ENCODE results near the gene AHSP. TPM values are rescaled to one million over a fixed set of nuclear protein-coding genes. Genes with fewer than 3 reads are reported as not detected.

AHSP gene
- total and polyA plus RNA-seq, 2 of the 4 experiments (the other 2 are of a cell fraction), result not detected

DNA sequence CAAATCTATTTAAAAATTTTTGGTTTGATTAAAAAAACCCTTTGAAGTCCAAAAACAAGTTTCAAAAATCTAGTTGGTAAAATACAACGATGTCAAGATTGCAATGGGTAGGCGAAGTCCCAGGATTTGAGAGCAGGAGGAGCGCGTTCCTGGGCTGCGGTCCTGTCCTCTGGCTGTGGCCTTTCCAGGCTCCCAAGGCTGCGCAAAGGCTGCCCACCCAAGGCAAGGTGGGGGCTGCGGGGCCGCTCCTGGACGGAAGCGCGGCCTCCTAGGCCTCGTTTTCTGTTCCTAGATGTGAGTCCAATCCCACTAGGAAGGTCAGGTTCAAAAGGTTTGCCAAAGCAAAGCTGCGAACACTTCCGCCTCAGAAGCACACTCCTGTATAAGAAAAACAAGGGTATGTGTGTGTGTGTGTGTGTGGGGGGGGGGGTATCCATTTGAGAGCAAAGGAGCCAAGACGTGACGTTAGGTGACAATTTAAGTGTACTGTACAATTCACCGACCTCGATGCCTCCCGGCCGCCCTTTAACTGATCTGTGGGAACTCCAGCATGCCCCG is 9.2 kb downstream of the AHSP start:
- no peak overlapping the region for H2BK20ac ChIP-seq (ENCODE audit: low read depth, low read length)
- H3K9ac ChIP-seq (ENCODE audit: low read depth, low read length), result no peak overlapping the region
- no peak overlapping the region for H3K27ac ChIP-seq (ENCODE audit: insufficient read depth, low read length)
- H3K4me2 ChIP-seq (ENCODE audit: low read depth, low read length), result no peak overlapping the region
- no peak overlapping the region for H3K14ac ChIP-seq (replicated peaks; ENCODE audit: low read depth, low read length)
- ATAC-seq (ENCODE audit: low read depth), result no peak
- H3K4ac ChIP-seq (ENCODE audit: low read depth, low read length), result no peak overlapping the region
- H2BK15ac ChIP-seq (ENCODE audit: low read depth, low read length), result no peak overlapping the region
- H2AK9ac ChIP-seq (replicated peaks; ENCODE audit: low read depth, low read length, poor library complexity), result no peak overlapping the region
- in situ Hi-C loops (cut with MboI; ENCODE audit: low sequenced_read_pairs), result no loop called here
- no peak overlapping the region for H2BK120ac ChIP-seq (ENCODE audit: low read depth, low read length)
- H4K5ac ChIP-seq (ENCODE audit: low read depth, low read length), result no peak overlapping the region
- H4K8ac ChIP-seq (ENCODE audit: low read depth in 2 of 2, low read length in 2 of 2), result no peak overlapping the region
- 52% methylated on average over 15 of the region's 21 CpGs; no CpG with 5 or more reads in 1 of the 2 experiments for WGBS, 2 experiments (ENCODE audit: extremely low coverage in 2 of 2, insufficient read length in 1 of 2)
- no peak overlapping the region for H4K91ac ChIP-seq (ENCODE audit: insufficient read depth, low read depth, low read length)
- H2AK5ac ChIP-seq (ENCODE audit: low read depth, low read length), result no peak overlapping the region
- no peaks in the 10 kb centered on the region for H3K79me1 ChIP-seq (ENCODE audit: low read depth in 1 of 2, low read length in 2 of 2)
- dilution Hi-C loops (cut with HindIII; ENCODE audit: low sequenced_read_pairs, unreplicated experiment), result no loop called here
- intact Hi-C loops (cut with micrococcal nuclease), result no loop called here
- no peaks in the 10 kb centered on the region; the same call in 1 of the 2 replicates for H3K4me1 ChIP-seq (ENCODE audit: control insufficient read depth, insufficient read depth, low read length)
- ChIA-PET POLR2A (ENCODE audit: unreplicated experiment) (no interaction called here), CTCF (no interaction called here)
- H3K9me3 ChIP-seq (ENCODE audit: control insufficient read depth, insufficient read depth, low read length), result peaks cover 4% of the 10 kb centered on the region; the same call in 1 of the 2 replicates
- H2BK5ac ChIP-seq (ENCODE audit: low read depth, low read length, poor library complexity, severe bottlenecking), result no peak overlapping the region
- no TSS peak for BruUV-seq (replicated peaks)
- peaks cover 23% of the 10 kb centered on the region for H3K27me3 ChIP-seq (ENCODE audit: control insufficient read depth, insufficient read depth, low read length)
- no peaks in the 10 kb centered on the region for H3K36me3 ChIP-seq (ENCODE audit: control insufficient read depth, insufficient read depth, low read length)
- no peak overlapping the region for H3K18ac ChIP-seq (ENCODE audit: low read depth, low read length)
- no peak overlapping the region for H3K23ac ChIP-seq (ENCODE audit: low read depth, low read length)
- no peak for DNase-seq
- TF ChIP-seq, protein P1, sequence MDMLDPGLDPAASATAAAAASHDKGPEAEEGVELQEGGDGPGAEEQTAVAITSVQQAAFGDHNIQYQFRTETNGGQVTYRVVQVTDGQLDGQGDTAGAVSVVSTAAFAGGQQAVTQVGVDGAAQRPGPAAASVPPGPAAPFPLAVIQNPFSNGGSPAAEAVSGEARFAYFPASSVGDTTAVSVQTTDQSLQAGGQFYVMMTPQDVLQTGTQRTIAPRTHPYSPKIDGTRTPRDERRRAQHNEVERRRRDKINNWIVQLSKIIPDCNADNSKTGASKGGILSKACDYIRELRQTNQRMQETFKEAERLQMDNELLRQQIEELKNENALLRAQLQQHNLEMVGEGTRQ (IDR thresholded peaks at IDR 0.05; ENCODE audit: low read depth, low read length), result no peak
- no peak for TF ChIP-seq SMC3 (IDR thresholded peaks at IDR 0.05; ENCODE audit: low read depth, low read length)
- no peak for TF ChIP-seq CHD1 (IDR thresholded peaks at IDR 0.05; ENCODE audit: low read depth, low read length)
- TF ChIP-seq POLR2A (IDR thresholded peaks at IDR 0.05; ENCODE audit: low read depth, low read length), result no peak
- no peak for TF ChIP-seq MXI1 (IDR thresholded peaks at IDR 0.05; ENCODE audit: borderline replicate concordance, low read depth, low read length)
- no peak for TF ChIP-seq RCOR1 (IDR thresholded peaks at IDR 0.05; ENCODE audit: insufficient replicate concordance, low read length)
- TF ChIP-seq RFX5 (IDR thresholded peaks at IDR 0.05; ENCODE audit: low read depth, low read length), result no peak
- TF ChIP-seq MAFK (IDR thresholded peaks at IDR 0.05; ENCODE audit: low read depth, low read length), result no peak
- TF ChIP-seq FOS (IDR thresholded peaks at IDR 0.05; ENCODE audit: low read depth, low read length), result no peak
- TF ChIP-seq BHLHE40 (IDR thresholded peaks at IDR 0.05; ENCODE audit: low read depth, low read length), result no peak
- TF ChIP-seq NFE2L2 (IDR thresholded peaks at IDR 0.05; ENCODE audit: low read depth, low read length), result no peak
- no peak for TF ChIP-seq MAZ (IDR thresholded peaks at IDR 0.05; ENCODE audit: borderline replicate concordance, low read depth, low read length)
- no peak for TF ChIP-seq CEBPB (IDR thresholded peaks at IDR 0.05; ENCODE audit: low read depth, low read length)
- TF ChIP-seq, protein P2, sequence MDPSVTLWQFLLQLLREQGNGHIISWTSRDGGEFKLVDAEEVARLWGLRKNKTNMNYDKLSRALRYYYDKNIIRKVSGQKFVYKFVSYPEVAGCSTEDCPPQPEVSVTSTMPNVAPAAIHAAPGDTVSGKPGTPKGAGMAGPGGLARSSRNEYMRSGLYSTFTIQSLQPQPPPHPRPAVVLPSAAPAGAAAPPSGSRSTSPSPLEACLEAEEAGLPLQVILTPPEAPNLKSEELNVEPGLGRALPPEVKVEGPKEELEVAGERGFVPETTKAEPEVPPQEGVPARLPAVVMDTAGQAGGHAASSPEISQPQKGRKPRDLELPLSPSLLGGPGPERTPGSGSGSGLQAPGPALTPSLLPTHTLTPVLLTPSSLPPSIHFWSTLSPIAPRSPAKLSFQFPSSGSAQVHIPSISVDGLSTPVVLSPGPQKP (IDR thresholded peaks at IDR 0.05; ENCODE audit: borderline replicate concordance, low read depth, low read length), result no peak
- TF ChIP-seq, protein P3, sequence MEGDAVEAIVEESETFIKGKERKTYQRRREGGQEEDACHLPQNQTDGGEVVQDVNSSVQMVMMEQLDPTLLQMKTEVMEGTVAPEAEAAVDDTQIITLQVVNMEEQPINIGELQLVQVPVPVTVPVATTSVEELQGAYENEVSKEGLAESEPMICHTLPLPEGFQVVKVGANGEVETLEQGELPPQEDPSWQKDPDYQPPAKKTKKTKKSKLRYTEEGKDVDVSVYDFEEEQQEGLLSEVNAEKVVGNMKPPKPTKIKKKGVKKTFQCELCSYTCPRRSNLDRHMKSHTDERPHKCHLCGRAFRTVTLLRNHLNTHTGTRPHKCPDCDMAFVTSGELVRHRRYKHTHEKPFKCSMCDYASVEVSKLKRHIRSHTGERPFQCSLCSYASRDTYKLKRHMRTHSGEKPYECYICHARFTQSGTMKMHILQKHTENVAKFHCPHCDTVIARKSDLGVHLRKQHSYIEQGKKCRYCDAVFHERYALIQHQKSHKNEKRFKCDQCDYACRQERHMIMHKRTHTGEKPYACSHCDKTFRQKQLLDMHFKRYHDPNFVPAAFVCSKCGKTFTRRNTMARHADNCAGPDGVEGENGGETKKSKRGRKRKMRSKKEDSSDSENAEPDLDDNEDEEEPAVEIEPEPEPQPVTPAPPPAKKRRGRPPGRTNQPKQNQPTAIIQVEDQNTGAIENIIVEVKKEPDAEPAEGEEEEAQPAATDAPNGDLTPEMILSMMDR (conservative IDR thresholded peaks at IDR 0.05; ENCODE audit: low read depth, low read length), result no peak
- no peak for TF ChIP-seq RAD21 (IDR thresholded peaks at IDR 0.05; ENCODE audit: low read length)
- H3K56ac ChIP-seq (ENCODE audit: extremely low read depth, insufficient read depth, low read length), result no peak overlapping the region
- no peaks in the 10 kb centered on the region for H4K20me1 ChIP-seq (ENCODE audit: insufficient read depth, low read length)
- no peaks in the 10 kb centered on the region for H3K9me1 ChIP-seq (ENCODE audit: insufficient read depth, low read length)
- no peak overlapping the region for H2AFZ ChIP-seq (replicated peaks; ENCODE audit: low read length, poor library complexity)
- no peak overlapping the region for H3K4me3 ChIP-seq (ENCODE audit: insufficient read depth, low read depth, low read length)
